Cerebellar nuclear complex (tissue), 1 donor: ENCODE measurements around the gene ADCY5.

Experiments
- DNase-seq, 2 experiments: peaks; one replicate each; lab custom pipeline; 2025; lab: John Stamatoyannopoulos, UW

The ADCY5 gene

GRCh38 chr3:123326531-123326930, 122.4 kb downstream of the ADCY5 start:
- no peak for DNase-seq

GRCh38 chr3:123325766-123326256, 123.1 kb downstream of the ADCY5 start:
- no peak for DNase-seq

GRCh38 chr3:123324880-123325765, 123.8 kb downstream of the ADCY5 start:
- DNase-seq: no peak

DNA sequence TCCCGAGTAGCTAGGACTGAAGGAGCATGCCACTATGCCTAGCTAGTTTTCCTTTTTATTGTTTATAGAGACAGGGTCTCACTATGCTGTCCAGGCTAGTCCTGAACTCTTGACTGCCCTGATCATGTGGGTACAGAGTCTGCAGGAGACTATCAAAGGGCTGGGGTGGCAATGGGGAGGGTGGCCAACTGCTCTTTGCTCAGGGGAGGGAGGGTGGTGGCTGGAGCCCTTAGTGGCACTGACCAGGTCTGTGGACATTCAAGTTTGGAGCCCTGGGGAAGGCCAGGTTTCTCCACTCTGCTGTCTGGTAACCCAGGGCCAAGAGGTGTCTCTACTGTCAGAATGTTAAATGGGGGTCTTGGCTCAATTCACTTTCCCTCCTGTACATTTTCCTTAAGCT, 125.1 kb downstream of the ADCY5 start:
- DNase-seq: no peak

DNA sequence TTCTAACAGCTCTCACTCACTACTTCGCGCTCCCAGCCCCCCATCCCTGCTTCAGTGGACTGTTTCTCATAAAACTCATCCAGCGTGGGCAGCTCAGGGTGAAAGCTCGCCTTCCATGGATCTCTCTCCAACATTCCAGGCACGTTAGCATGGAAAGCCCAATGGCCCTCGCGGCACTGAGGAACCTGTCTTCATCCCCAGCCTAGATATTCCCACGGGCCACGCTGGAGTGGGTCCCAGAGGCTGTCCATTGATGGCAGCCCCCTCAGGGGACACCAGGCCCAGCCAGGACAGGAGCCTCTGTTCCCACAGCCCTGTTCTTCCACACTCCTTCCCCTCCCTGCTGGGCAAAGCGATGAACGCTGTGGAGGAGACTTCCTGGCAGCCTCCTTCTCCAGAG, 126.0 kb downstream of the ADCY5 start:
- DNase-seq: no peak

DNA sequence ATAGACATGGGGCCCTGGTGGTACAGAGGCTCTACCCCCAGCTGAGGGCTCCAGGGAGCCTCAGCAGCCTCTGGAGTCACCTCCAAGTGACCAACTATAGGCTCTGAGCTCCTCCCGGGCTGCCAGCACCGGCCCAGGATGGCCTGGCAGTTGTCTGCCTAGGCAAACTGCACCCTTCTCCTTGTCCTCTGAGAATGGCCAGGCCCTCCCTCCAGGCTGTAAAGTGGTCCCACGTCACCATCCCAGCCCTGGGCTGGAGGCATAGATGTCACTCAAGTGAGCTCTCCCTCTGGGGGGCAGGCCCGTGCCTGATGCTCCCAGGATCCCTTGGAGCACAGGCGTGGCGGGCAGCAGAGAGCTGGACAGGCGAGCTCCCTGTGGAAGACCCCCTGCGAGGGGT, 127.1 kb downstream of the ADCY5 start:
- no peak for DNase-seq

DNA sequence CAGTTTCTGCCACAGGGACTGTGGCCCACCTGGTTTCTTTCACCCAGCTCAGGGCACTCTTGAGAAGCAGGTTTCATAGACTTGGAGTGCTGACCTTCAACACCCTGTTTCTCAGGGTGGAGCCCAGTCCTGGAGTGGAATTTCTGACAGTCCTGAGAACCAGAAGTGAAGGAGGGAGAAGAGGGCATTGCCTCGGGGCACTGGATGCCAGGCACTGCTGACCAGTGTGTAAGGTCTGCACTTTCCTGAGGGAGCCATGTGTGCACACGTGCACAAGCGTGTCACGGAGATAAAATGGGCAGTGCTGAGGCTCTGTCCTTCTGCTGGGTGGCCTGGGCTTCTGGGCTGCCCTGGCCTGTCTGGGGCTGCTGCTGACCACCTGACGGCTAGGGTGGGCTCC, 128.7 kb downstream of the ADCY5 start:
- no peak for DNase-seq

DNA sequence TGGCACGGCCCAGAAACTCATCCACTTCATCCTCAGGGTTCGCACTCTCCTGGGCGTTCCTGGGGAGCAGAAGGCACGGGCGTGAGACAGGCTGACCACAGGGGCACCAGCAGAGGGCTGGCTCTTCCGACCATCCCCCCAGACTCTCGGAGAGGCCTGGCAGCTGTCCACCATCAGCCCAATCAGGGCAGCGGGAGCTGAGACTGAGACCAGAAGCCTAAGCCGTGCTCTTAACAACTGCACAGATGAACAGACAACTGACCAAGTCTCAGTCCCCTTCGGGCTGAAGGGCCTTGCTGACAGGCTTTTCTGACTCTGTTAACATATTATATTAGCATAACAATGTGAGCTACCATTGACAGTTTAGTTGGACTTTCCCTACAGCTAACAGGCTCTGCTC, 129.1 kb downstream of the ADCY5 start:
- DNase-seq: no peak

- no peak for DNase-seq
Observed at GRCh38 chr3:123318374-123318773, 130.5 kb downstream of the ADCY5 start.

DNA sequence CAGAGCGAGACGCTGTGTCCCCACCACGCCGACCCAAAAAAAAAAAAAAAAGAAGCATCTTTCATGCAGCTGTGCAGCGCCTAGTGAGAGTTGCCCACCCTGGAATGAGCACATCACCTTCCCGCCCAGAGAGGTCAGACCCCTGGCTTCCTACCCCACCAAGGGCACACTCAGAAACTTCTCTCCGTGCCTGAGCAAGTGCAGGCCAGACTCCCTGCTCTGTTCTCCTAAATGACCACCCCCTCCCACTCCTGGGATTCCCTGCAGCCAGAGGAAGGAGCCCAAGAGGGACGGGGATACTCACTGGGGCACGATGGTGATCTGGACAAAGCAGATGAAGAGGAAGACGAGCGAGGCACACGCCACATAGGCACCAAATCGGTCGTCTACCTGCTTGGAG, 131.2 kb downstream of the ADCY5 start:
- no peak for DNase-seq

DNA sequence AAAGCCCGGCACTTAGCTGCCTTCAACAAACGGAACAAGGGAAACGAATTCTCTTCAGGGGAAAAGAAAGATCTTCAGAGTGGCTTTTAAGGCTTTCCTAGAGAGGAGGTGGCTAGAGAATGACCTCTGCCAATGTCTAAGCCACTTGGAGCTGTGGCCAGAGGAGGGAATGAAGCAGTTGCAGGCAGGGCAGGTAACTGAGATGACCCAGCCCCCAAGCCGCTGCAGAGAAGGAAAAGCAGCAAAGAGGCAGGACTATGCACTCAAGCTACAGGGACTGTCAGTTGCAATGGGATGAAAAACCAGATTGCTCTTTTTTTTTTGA, 133.7 kb downstream of the ADCY5 start:
- no peak for DNase-seq

DNA sequence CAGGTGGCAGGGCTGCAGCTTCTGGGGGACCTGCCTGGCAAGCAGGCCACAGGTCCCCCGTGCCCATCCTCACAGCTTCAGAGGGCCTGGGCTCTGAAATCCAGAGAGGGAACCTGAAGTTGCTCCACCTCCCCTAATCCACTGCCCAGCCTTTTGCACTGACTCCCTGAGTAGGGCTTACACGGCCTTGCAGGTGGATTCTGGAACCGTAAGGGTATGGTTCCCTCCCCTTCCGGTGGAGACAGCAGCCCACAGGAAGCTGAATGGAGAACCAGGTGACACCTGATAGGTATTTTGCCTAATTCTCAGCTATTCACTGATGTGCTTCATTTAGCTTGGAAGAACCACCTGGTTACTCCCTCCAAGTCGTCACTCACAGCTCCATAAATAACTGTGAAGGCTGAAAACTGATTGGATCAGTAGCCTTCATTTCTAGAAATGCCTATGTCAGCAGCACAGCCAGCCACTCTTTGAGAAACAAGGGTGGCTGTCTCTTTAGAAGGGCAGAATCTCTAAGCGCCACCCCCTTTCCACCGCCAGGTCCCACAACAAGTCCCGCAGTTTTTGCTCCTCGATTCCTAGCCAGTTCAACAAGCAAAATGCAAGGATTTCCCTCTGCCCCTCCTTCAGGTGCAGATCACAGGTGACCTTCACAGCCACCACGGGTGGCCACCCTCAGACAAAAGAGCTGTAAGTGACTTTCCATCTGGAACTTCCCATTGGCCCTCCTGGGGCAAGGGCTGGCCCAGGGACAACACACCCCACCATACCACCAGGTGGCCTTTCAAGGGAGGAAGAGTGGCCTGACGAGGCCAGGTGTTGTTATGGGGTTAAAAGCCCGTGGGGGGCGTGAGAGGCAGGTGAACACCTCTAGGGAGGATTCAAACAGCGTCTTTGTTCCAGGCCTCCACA, 134.3 kb downstream of the ADCY5 start:
- no peak for DNase-seq

DNA sequence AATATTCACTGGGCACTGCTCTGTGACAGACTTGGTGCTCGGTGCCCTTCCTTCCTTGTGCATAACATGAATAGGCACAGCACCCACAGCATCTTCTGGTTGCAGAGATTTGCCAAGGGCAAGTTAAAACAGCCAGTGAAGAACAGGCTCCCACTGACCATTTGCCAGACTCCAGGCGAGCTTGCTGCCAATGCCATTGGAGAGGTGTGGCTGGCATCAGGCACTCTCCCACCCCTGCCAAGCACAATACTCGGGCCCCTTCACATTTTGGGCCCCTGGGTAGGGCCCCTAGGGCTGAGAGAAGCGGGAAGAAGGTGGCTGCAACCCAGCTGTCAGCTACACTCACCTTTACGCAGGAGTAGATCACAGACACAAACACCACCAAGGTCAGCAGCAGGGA, 135.0 kb downstream of the ADCY5 start:
- no peak for DNase-seq

DNA sequence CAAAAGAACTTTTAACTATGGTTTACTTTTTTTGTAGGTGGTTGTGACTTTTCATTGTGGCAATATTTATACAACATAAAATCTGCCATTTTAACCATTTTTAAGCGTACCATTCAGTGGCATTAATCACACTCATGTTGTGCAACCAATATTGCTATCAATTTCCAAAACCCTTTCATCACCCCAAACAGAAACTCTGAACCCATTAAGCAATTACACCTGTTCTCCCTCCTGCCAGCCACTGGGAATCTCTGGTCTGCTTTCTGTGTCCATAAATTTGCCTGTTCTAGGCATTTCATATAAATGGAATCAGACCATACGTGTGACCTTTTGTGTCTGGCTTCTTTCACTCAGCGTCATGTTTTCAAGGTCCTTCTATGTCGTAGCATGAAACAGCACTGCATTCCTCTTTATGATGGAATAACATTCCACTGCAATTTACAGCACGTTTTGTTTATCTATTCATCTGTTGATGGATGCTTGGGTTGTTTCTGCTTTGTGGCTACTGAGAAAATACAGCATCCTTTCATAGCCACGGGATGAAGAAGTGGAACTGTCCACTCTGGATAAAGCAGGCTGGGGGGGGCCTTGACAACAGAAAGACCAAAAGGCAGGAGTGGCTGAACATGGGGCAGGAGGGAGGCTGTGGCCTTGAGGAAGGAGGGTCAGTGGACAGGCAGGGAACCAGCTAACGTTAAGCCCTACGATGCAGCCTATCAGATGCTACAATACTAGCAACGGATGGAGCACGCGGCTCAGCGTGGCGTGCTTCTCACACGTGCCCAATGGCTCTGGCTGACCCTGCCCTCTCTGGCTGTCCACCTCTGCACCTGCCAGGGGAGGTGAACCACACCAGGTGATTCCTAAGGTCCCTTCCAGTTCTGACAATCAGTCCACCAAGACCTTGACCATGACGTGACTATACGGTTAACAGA, 136.3 kb downstream of the ADCY5 start:
- DNase-seq: no peak

GRCh38 chr3:123311201-123311600, 137.7 kb downstream of the ADCY5 start:
- no peak for DNase-seq

GRCh38 chr3:123310741-123311140, 138.1 kb downstream of the ADCY5 start:
- DNase-seq: no peak

DNA sequence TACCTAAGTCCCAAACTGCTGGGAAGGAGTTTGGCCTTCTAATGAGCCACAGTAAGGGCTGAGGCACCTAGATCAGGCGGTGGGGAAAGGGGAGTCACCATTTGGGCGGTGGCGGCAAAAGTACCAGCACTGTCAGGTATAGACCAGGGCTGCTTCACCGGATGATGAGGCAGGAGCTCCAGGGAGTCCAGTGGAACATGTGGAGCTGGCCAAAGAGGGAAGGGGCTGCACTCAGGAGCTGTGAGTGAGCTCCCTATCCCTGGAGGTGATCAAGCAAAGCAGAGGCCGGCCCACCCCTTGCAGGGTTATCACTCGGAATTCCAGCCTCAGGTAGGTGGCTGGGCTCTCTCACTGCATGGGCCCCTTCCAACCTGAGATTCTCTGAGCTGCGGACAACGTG, 138.7 kb downstream of the ADCY5 start:
- no peak for DNase-seq

- DNase-seq: no peak
Observed at GRCh38 chr3:123307064-123307463, 141.8 kb downstream of the ADCY5 start.

- DNase-seq: no peak
Observed at GRCh38 chr3:123305192-123305591, 143.7 kb downstream of the ADCY5 start.

- no peak for DNase-seq
Observed at GRCh38 chr3:123303976-123304560, 144.8 kb downstream of the ADCY5 start.

DNA sequence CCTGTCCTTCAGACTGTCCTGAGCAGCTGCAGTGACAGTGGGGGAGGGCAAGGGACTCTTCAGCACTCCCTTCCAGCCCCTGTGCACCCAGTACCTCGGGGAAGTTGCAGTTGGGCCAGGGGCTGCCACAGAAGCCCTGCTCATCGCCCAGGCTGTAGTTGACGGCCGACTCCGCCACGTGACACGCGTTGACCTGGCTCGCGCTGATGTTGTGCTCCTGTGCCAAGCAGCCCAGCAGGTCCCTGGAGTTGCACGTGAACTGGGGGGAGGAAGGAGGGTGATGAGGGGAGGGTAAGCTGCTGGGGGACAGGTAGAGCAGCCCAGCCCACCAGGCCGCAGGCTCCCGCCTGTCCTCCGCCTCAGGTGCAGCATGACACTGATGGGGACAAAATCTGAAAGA, 145.9 kb downstream of the ADCY5 start:
- DNase-seq: no peak
